ENCODE data around the gene TCEAL7. TPM values are rescaled to one million over a fixed set of nuclear protein-coding genes. Genes with fewer than 3 reads are reported as not detected.
"Not testable (repeated sequence)": the region's sequence is repeated elsewhere in the genome, so short reads cannot be mapped to it uniquely, and the experiment has no call there.

Gene TCEAL7
- total and polyA plus RNA-seq, 11 donors, result 1.5 to 5.8 (median 3.1) TPM

- Histone ChIP-seq H3K27me3 (peaks cover 0 to 4% (median 0%) of the 10 kb centered on the region in 9 donors), H3K4me3 (peak overlapping the region in 7 of 12 donors; percentile 64 to 96 (median 82))
- intact Hi-C loops (cut with DNase I), result no loop called here
Observed at GRCh38 chrX:103357871-103358270, 27.8 kb downstream of the TCEAL7 start.

GRCh38 chrX:103359605-103360004, 29.6 kb downstream of the TCEAL7 start:
- intact Hi-C loops (cut with DNase I); DNase-seq; H3K4me1 ChIP-seq; H3K9me3 ChIP-seq; ATAC-seq; H3K4me3 ChIP-seq; H3K27ac ChIP-seq; H3K36me3 ChIP-seq; H3K27me3 ChIP-seq: not testable (repeated sequence)
- WGBS, 4 donors, result 84 to 94% (median 89%) methylated on average over 3 of the region's 3 CpGs

More at GRCh38 chrX:103357871-103358270, 27.8 kb downstream of the TCEAL7 start:
- Histone ChIP-seq H3K4me1 (peaks cover 0 to 8% (median 0%) of the 10 kb centered on the region in 12 donors), H3K9me3 (no peaks in the 10 kb centered on the region), H3K27ac (peak overlapping the region in 3 of 12 donors; percentile 84 to 94 (median 90)), H3K36me3 (peaks cover 0 to 10% (median 0%) of the 10 kb centered on the region in 9 donors)
- DNase-seq, result no peak
- ATAC-seq, result no peak
- TF ChIP-seq POLR2A (IDR thresholded peaks at IDR 0.05) (no peak), CTCF (IDR thresholded peaks at IDR 0.05) (no peak)
- 81 to 98% (median 83%) methylated on average over 2 of the region's 2 CpGs for WGBS, 4 donors

GRCh38 chrX:103360092-103360491, 30.1 kb downstream of the TCEAL7 start:
- Histone ChIP-seq H3K4me1 (peaks cover 0 to 8% (median 0%) of the 10 kb centered on the region in 12 donors), H3K27ac (no peak overlapping the region), H3K27me3 (peaks cover 0 to 4% (median 0%) of the 10 kb centered on the region in 9 donors), H3K4me3 (no peak overlapping the region), H3K36me3 (peaks cover 0 to 10% (median 0%) of the 10 kb centered on the region in 9 donors), H3K9me3 (no peaks in the 10 kb centered on the region)
- DNase-seq (no peak), ATAC-seq (no peak)
- 45 to 70% (median 61%) methylated on average over 2 of the region's 2 CpGs for WGBS, 4 donors
- intact Hi-C loops (cut with DNase I), result no loop called here
- TF ChIP-seq POLR2A (IDR thresholded peaks at IDR 0.05), result no peak
- TF ChIP-seq CTCF (IDR thresholded peaks at IDR 0.05), result no peak

GRCh38 chrX:103360916-103361315, 30.9 kb downstream of the TCEAL7 start:
- Histone ChIP-seq H3K4me1 (peaks cover 0 to 8% (median 0%) of the 10 kb centered on the region in 12 donors), H3K36me3 (peaks cover 0 to 10% (median 0%) of the 10 kb centered on the region in 9 donors), H3K9me3 (no peaks in the 10 kb centered on the region), H3K27me3 (peaks cover 0 to 4% (median 0%) of the 10 kb centered on the region in 9 donors), H3K27ac (no peak overlapping the region), H3K4me3 (no peak overlapping the region)
- no peak for TF ChIP-seq CTCF (IDR thresholded peaks at IDR 0.05)
- no peak for TF ChIP-seq POLR2A (IDR thresholded peaks at IDR 0.05)
- DNase-seq, result no peak
- intact Hi-C loops (cut with DNase I), result no loop called here
- WGBS, 4 donors, result 55 to 66% (median 64%) methylated on average over 2 of the region's 2 CpGs
- no peak for ATAC-seq

- no peak for TF ChIP-seq CTCF (IDR thresholded peaks at IDR 0.05)
- TF ChIP-seq POLR2A (IDR thresholded peaks at IDR 0.05), result no peak
- no peak for DNase-seq
- 31 to 63% (median 52%) methylated on average over 1 of the region's 1 CpG for WGBS, 4 donors
- Histone ChIP-seq H3K4me1 (peaks cover 0 to 8% (median 0%) of the 10 kb centered on the region in 12 donors), H3K4me3 (no peak overlapping the region), H3K27me3 (no peaks in the 10 kb centered on the region), H3K36me3 (peaks cover 0 to 10% (median 0%) of the 10 kb centered on the region in 9 donors), H3K27ac (no peak overlapping the region), H3K9me3 (no peaks in the 10 kb centered on the region)
- ATAC-seq, result no peak
- intact Hi-C loops (cut with DNase I), result no loop called here
Observed at GRCh38 chrX:103361798-103362197, 31.8 kb downstream of the TCEAL7 start.

Data from heart left ventricle (tissue), 16 donors.